IMR-90 (cell line): Measurements from ENCODE around the gene BTN3A1. TPM values are rescaled to one million over a fixed set of nuclear protein-coding genes. Genes with fewer than 3 reads are reported as not detected.

ENCODE experiments used
- ATAC-seq: fragments of 200-7000 bp; cut with Tn5 transposase; 2 replicates; pipeline ENCODE4 v1.9.1; 2020; ENCODE audit warnings: low read depth, mild to moderate bottlenecking, moderate library complexity
- BruUV-seq: library from RNA; stranded (reverse); fragments of 400-500 nt; replicated peaks from 2 replicates; lab custom pipeline; 2021; lab: Mats Ljungman, UMichigan
- CTCF ChIA-PET: fragments of 300-600 bp; formaldehyde crosslinking; extraction: SDS; loops from one replicate; lab custom pipeline; 2021; ENCODE audit warnings: antibody characterized with exemption; lab: Yijun Ruan, JAX
- POLR2A ChIA-PET: fragments of 300-600 bp; sonication (Branson Sonifier 250); formaldehyde crosslinking; loops from one replicate; lab custom pipeline; 2022; ENCODE audit warnings: antibody characterized with exemption; ENCODE audit not compliant: unreplicated experiment; lab: Charles Lee
- DNase-seq: peaks from one replicate; pipeline ENCODE4 v3.0.0; 2013
- H2AFZ ChIP-seq: replicated peaks from 2 replicates; pipeline ENCODE3; 2013; ENCODE audit warnings: low read length, mild to moderate bottlenecking; ENCODE audit not compliant: poor library complexity
- H2AK5ac ChIP-seq: 2 replicates; pipeline ENCODE4 v1.6.1; 2013; ENCODE audit warnings: low read depth, low read length, inconsistent platforms
- H2AK9ac ChIP-seq: replicated peaks from 2 replicates; pipeline ENCODE3; 2013; ENCODE audit warnings: mild to moderate bottlenecking, low read depth, low read length, moderate library complexity; ENCODE audit not compliant: poor library complexity
- H2BK120ac ChIP-seq: 2 replicates; pipeline ENCODE4 v1.6.1; 2013; ENCODE audit warnings: low read depth, low read length, inconsistent platforms
- H2BK15ac ChIP-seq: 3 replicates; pipeline ENCODE4 v1.6.1; 2013; ENCODE audit warnings: low read depth, low read length, inconsistent platforms
- H2BK20ac ChIP-seq: 2 replicates; pipeline ENCODE4 v1.6.1; 2013; ENCODE audit warnings: low read depth, mild to moderate bottlenecking, inconsistent platforms, low read length, moderate library complexity
- H2BK5ac ChIP-seq: 2 replicates; pipeline ENCODE4 v1.6.1; 2013; ENCODE audit warnings: mild to moderate bottlenecking, low read depth, low read length, inconsistent platforms; ENCODE audit not compliant: poor library complexity, severe bottlenecking
- H3K14ac ChIP-seq: replicated peaks from 2 replicates; pipeline ENCODE4 v1.6.1; 2013; ENCODE audit warnings: low read depth, low read length, inconsistent platforms
- H3K18ac ChIP-seq: 2 replicates; pipeline ENCODE4 v1.6.1; 2013; ENCODE audit warnings: low read depth, low read length, control low read depth
- H3K23ac ChIP-seq: 2 replicates; pipeline ENCODE4 v1.6.1; 2013; ENCODE audit warnings: low read depth, low read length, inconsistent platforms
- H3K27ac ChIP-seq: 2 replicates; pipeline ENCODE4 v1.5.1; 2013; ENCODE audit warnings: mild to moderate bottlenecking, control low read depth, low read length; ENCODE audit not compliant: insufficient read depth
- H3K27me3 ChIP-seq: 2 replicates; pipeline ENCODE4 v1.6.1; 2013; ENCODE audit warnings: low read length; ENCODE audit not compliant: control insufficient read depth, insufficient read depth
- H3K36me3 ChIP-seq: 2 replicates; pipeline ENCODE4 v1.6.1; 2013; ENCODE audit warnings: low read length, mixed read lengths; ENCODE audit not compliant: control insufficient read depth, insufficient read depth
- H3K4ac ChIP-seq: 2 replicates; pipeline ENCODE4 v1.6.1; 2013; ENCODE audit warnings: low read depth, low read length, inconsistent platforms
- H3K4me1 ChIP-seq: 2 replicates; pipeline ENCODE4 v1.6.1; 2013; ENCODE audit warnings: low read length, mixed read lengths; ENCODE audit not compliant: control insufficient read depth, insufficient read depth
- H3K4me2 ChIP-seq: 2 replicates; pipeline ENCODE4 v1.6.1; 2013; ENCODE audit warnings: low read depth, mild to moderate bottlenecking, control low read depth, low read length, moderate library complexity
- H3K4me3 ChIP-seq: 2 replicates; pipeline ENCODE4 v1.5.1; 2013; ENCODE audit warnings: low read depth, mild to moderate bottlenecking, control low read depth, low read length, moderate library complexity; ENCODE audit not compliant: insufficient read depth
- H3K56ac ChIP-seq: 2 replicates; pipeline ENCODE4 v1.6.1; 2013; ENCODE audit warnings: low read length, inconsistent platforms; ENCODE audit not compliant: insufficient read depth; ENCODE audit errors: extremely low read depth
- H3K79me1 ChIP-seq, 2 experiments: 2 replicates each; pipeline ENCODE4 v1.6.1; 2013; ENCODE audit warnings: low read length in 2 of 2, inconsistent platforms in 1 of 2, low read depth in 1 of 2
- H3K9ac ChIP-seq: 2 replicates; pipeline ENCODE4 v1.6.1; 2013; ENCODE audit warnings: low read depth, low read length, control low read depth
- H3K9me1 ChIP-seq: 2 replicates; pipeline ENCODE4 v1.6.1; 2013; ENCODE audit warnings: low read length, inconsistent platforms; ENCODE audit not compliant: insufficient read depth
- H3K9me3 ChIP-seq: 2 replicates; pipeline ENCODE4 v1.6.1; 2013; ENCODE audit warnings: low read length; ENCODE audit not compliant: control insufficient read depth, insufficient read depth
- H4K20me1 ChIP-seq: 2 replicates; pipeline ENCODE4 v1.6.1; 2013; ENCODE audit warnings: low read length, inconsistent platforms; ENCODE audit not compliant: insufficient read depth
- H4K5ac ChIP-seq: 2 replicates; pipeline ENCODE4 v1.6.1; 2013; ENCODE audit warnings: mild to moderate bottlenecking, low read depth, low read length, control low read depth
- H4K8ac ChIP-seq, 2 experiments: 2 replicates each; pipeline ENCODE4 v1.6.1; 2013; ENCODE audit warnings: low read depth in 2 of 2, low read length in 2 of 2, control low read depth in 1 of 2, inconsistent platforms in 1 of 2
- H4K91ac ChIP-seq: 2 replicates; pipeline ENCODE4 v1.6.1; 2013; ENCODE audit warnings: low read depth, low read length, inconsistent platforms; ENCODE audit not compliant: insufficient read depth
- FOS ChIP-seq: fragments of 150-350 bp; IDR thresholded peaks from 2 replicates; pipeline ENCODE4 v1.6.1; 2016; ENCODE audit warnings: low read depth, low read length
- NFE2L2 ChIP-seq: fragments of 150-350 bp; IDR thresholded peaks from 2 replicates; pipeline ENCODE4 v1.6.1; 2016; ENCODE audit warnings: low read depth, mild to moderate bottlenecking, low read length
- WGBS, 2 experiments: methylation state at CpG; one replicate each; pipeline versions ENCODE4 v1.1.5 to v1.1.7; 2013; ENCODE audit warnings: missing lambda C conversion rate in 2 of 2; ENCODE audit not compliant: insufficient read length in 1 of 2; ENCODE audit errors: extremely low coverage in 2 of 2; 5-methylcytosine and 5-hydroxymethylcytosine counted together
- dilution Hi-C: fragments of 300-500 bp; cut with HindIII; formaldehyde crosslinking; loops from one replicate; pipeline ENCODE4 v1.14.3; 2018; ENCODE audit warnings: low sequenced_read_pairs; ENCODE audit not compliant: unreplicated experiment
- in situ Hi-C: fragments of 300-500 bp; cut with MboI; formaldehyde crosslinking; loops from 3 replicates; pipeline ENCODE4 v1.14.3; 2019; ENCODE audit warnings: low sequenced_read_pairs, inconsistent platforms, mixed read lengths
- intact Hi-C: fragments of 100-400 bp; cut with micrococcal nuclease; formaldehyde crosslinking; loops from 2 replicates; pipeline ENCODE4 v1.10.0; 2022
- polyA plus RNA-seq, 3 experiments: library from polyadenylated mRNA; depleted of rRNA; stranded (reverse); fragments of >200 nt; gene quantifications; 2 replicates each; pipeline ENCODE4 v1.2.3, GENCODE V29; 2012; ENCODE audit warnings: low replicate concordance in 1 of 3
- total RNA-seq: library from RNA; depleted of rRNA; stranded (reverse); fragments of >200 nt; gene quantifications from 2 replicates; pipeline ENCODE4 v1.2.3, GENCODE V29; 2012

Gene BTN3A1
- total and polyA plus RNA-seq, 2 of the 4 experiments (the other 2 are of a cell fraction): 14.4 to 16.5 TPM

DNA sequence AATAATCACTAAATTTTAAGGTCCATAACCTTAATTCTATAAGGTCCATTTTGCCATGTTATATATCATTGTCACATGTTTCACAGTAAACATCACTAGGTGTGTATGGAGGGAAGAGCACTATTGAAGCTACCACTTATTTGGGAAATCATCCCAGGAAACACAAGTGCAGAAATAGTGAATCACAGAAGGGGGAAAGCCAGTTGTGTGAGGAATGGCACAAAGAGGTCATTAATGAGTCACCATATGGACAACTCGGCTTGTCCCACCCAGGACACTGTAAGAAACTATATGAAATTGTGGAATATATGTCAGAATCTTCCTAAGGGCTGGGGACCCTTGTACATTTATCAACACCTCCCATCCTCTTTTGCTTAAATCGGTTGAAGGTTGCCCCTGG is 13.7 kb downstream of the BTN3A1 start:
- no peak overlapping the region for H4K8ac ChIP-seq
- H3K18ac ChIP-seq: no peak overlapping the region
- intact Hi-C loops (no loop called here), dilution Hi-C loops (no loop called here), in situ Hi-C loops (no loop called here)
- H3K23ac ChIP-seq: no peak overlapping the region
- no TSS peak for BruUV-seq
- no peak overlapping the region for H3K56ac ChIP-seq
- H2BK15ac ChIP-seq: no peak overlapping the region
- no peak for TF ChIP-seq FOS
- TF ChIP-seq NFE2L2: no peak
- no peak overlapping the region for H4K5ac ChIP-seq
- ATAC-seq: no peak
- no peak overlapping the region for H3K4ac ChIP-seq
- H3K4me1 ChIP-seq: peaks cover 9% of the 10 kb centered on the region
- no peak overlapping the region for H2BK5ac ChIP-seq
- H2AFZ ChIP-seq: no peak overlapping the region
- no peak overlapping the region for H4K91ac ChIP-seq
- ChIA-PET POLR2A (no interaction called here), CTCF (no interaction called here)
- WGBS, 2 experiments: no CpG with 5 or more reads among the region's 2 CpGs
- H3K14ac ChIP-seq: no peak overlapping the region
- H3K27me3 ChIP-seq: no peaks in the 10 kb centered on the region
- no peak overlapping the region for H3K4me2 ChIP-seq
- H2BK20ac ChIP-seq: no peak overlapping the region
- no peak overlapping the region for H2AK9ac ChIP-seq
- no peak overlapping the region for H2AK5ac ChIP-seq
- no peaks in the 10 kb centered on the region for H3K79me1 ChIP-seq
- DNase-seq: peak; percentile 38
- peaks cover 9% of the 10 kb centered on the region; the same call in 1 of the 2 replicates for H3K36me3 ChIP-seq
- no peaks in the 10 kb centered on the region for H4K20me1 ChIP-seq
- no peaks in the 10 kb centered on the region for H3K9me3 ChIP-seq
- peaks cover 8% of the 10 kb centered on the region for H3K9me1 ChIP-seq
- no peak overlapping the region for H2BK120ac ChIP-seq
- no peak overlapping the region for H3K27ac ChIP-seq
- no peak overlapping the region for H3K4me3 ChIP-seq
- H3K9ac ChIP-seq: no peak overlapping the region
